Activated CD4-positive, alpha-beta T cell treated with anti-CD3 and anti-CD28 coated beads for 1 hour (primary cell): ENCODE results near the gene MLN.

Source experiments
- DNase-seq: peaks from one replicate; pipeline ENCODE4 v3.0.0-alpha.2; 2020

MLN gene

GRCh38 chr6:33803571-33804053 lies at the start of gene MLN:
MLN (minus strand) TSS chr6:33804003; CDS start chr6:33801163, 2,840 bp downstream.
- DNase-seq: no peak

- no peak for DNase-seq
Observed at GRCh38 chr6:33853026-33853425, 49.2 kb upstream of the MLN start.

- no peak for DNase-seq
Observed at GRCh38 chr6:33851959-33852358, 48.2 kb upstream of the MLN start.

GRCh38 chr6:33850869-33851541 lies 47.2 kb upstream of the MLN start:
- DNase-seq: no peak

- no peak for DNase-seq
Observed at GRCh38 chr6:33850296-33850695, 46.5 kb upstream of the MLN start.

- DNase-seq: no peak
Observed at GRCh38 chr6:33849500-33850075, 45.8 kb upstream of the MLN start.

- DNase-seq: no peak
Observed at GRCh38 chr6:33848484-33848883, 44.7 kb upstream of the MLN start.

GRCh38 chr6:33847867-33848266 lies 44.1 kb upstream of the MLN start:
- no peak for DNase-seq

- no peak for DNase-seq
Observed at GRCh38 chr6:33847078-33847477, 43.3 kb upstream of the MLN start.

GRCh38 chr6:33846226-33846625 lies 42.4 kb upstream of the MLN start:
- DNase-seq: no peak

GRCh38 chr6:33845031-33845745 lies 41.4 kb upstream of the MLN start:
- no peak for DNase-seq

- no peak for DNase-seq
Observed at GRCh38 chr6:33843131-33844121, 39.6 kb upstream of the MLN start.

- no peak for DNase-seq
Observed at GRCh38 chr6:33841868-33842267, 38.1 kb upstream of the MLN start.

- DNase-seq: no peak
Observed at GRCh38 chr6:33841070-33841469, 37.3 kb upstream of the MLN start.

- peak; percentile 18 for DNase-seq
Observed at GRCh38 chr6:33840048-33840926, 36.5 kb upstream of the MLN start.

GRCh38 chr6:33839399-33840047 lies 35.7 kb upstream of the MLN start:
- DNase-seq: no peak

GRCh38 chr6:33838983-33839382 lies 35.2 kb upstream of the MLN start:
- no peak for DNase-seq

GRCh38 chr6:33837971-33838665 lies 34.3 kb upstream of the MLN start:
- no peak for DNase-seq

- DNase-seq: no peak
Observed at GRCh38 chr6:33836806-33837469, 33.1 kb upstream of the MLN start.
